IMR-90 (cell line): ENCODE results near the gene ABTB2. TPM values are rescaled to one million over a fixed set of nuclear protein-coding genes. Genes with fewer than 3 reads are reported as not detected.

Experiments
- ATAC-seq: fragments of 200-7000 bp; cut with Tn5 transposase; 2 replicates; pipeline ENCODE4 v1.9.1; 2020; ENCODE audit warnings: low read depth, mild to moderate bottlenecking, moderate library complexity
- BruUV-seq: library from RNA; stranded (reverse); fragments of 400-500 nt; replicated peaks from 2 replicates; lab custom pipeline; 2021; lab: Mats Ljungman, UMichigan
- CTCF ChIA-PET: fragments of 300-600 bp; formaldehyde crosslinking; extraction: SDS; loops from one replicate; lab custom pipeline; 2021; ENCODE audit warnings: antibody characterized with exemption; lab: Yijun Ruan, JAX
- POLR2A ChIA-PET: fragments of 300-600 bp; sonication (Branson Sonifier 250); formaldehyde crosslinking; loops from one replicate; lab custom pipeline; 2022; ENCODE audit warnings: antibody characterized with exemption; ENCODE audit not compliant: unreplicated experiment; lab: Charles Lee
- DNase-seq: peaks from one replicate; pipeline ENCODE4 v3.0.0; 2013
- H2AFZ ChIP-seq: replicated peaks from 2 replicates; pipeline ENCODE3; 2013; ENCODE audit warnings: low read length, mild to moderate bottlenecking; ENCODE audit not compliant: poor library complexity
- H2AK5ac ChIP-seq: 2 replicates; pipeline ENCODE4 v1.6.1; 2013; ENCODE audit warnings: low read depth, low read length, inconsistent platforms
- H2AK9ac ChIP-seq: replicated peaks from 2 replicates; pipeline ENCODE3; 2013; ENCODE audit warnings: mild to moderate bottlenecking, low read depth, low read length, moderate library complexity; ENCODE audit not compliant: poor library complexity
- H2BK120ac ChIP-seq: 2 replicates; pipeline ENCODE4 v1.6.1; 2013; ENCODE audit warnings: low read depth, low read length, inconsistent platforms
- H2BK15ac ChIP-seq: 3 replicates; pipeline ENCODE4 v1.6.1; 2013; ENCODE audit warnings: low read depth, low read length, inconsistent platforms
- H2BK20ac ChIP-seq: 2 replicates; pipeline ENCODE4 v1.6.1; 2013; ENCODE audit warnings: low read depth, mild to moderate bottlenecking, inconsistent platforms, low read length, moderate library complexity
- H2BK5ac ChIP-seq: 2 replicates; pipeline ENCODE4 v1.6.1; 2013; ENCODE audit warnings: mild to moderate bottlenecking, low read depth, low read length, inconsistent platforms; ENCODE audit not compliant: poor library complexity, severe bottlenecking
- H3K14ac ChIP-seq: replicated peaks from 2 replicates; pipeline ENCODE4 v1.6.1; 2013; ENCODE audit warnings: low read depth, low read length, inconsistent platforms
- H3K18ac ChIP-seq: 2 replicates; pipeline ENCODE4 v1.6.1; 2013; ENCODE audit warnings: low read depth, low read length, control low read depth
- H3K23ac ChIP-seq: 2 replicates; pipeline ENCODE4 v1.6.1; 2013; ENCODE audit warnings: low read depth, low read length, inconsistent platforms
- H3K27ac ChIP-seq: 2 replicates; pipeline ENCODE4 v1.5.1; 2013; ENCODE audit warnings: mild to moderate bottlenecking, control low read depth, low read length; ENCODE audit not compliant: insufficient read depth
- H3K27me3 ChIP-seq: 2 replicates; pipeline ENCODE4 v1.6.1; 2013; ENCODE audit warnings: low read length; ENCODE audit not compliant: control insufficient read depth, insufficient read depth
- H3K36me3 ChIP-seq: 2 replicates; pipeline ENCODE4 v1.6.1; 2013; ENCODE audit warnings: low read length, mixed read lengths; ENCODE audit not compliant: control insufficient read depth, insufficient read depth
- H3K4ac ChIP-seq: 2 replicates; pipeline ENCODE4 v1.6.1; 2013; ENCODE audit warnings: low read depth, low read length, inconsistent platforms
- H3K4me1 ChIP-seq: 2 replicates; pipeline ENCODE4 v1.6.1; 2013; ENCODE audit warnings: low read length, mixed read lengths; ENCODE audit not compliant: control insufficient read depth, insufficient read depth
- H3K4me2 ChIP-seq: 2 replicates; pipeline ENCODE4 v1.6.1; 2013; ENCODE audit warnings: low read depth, mild to moderate bottlenecking, control low read depth, low read length, moderate library complexity
- H3K4me3 ChIP-seq: 2 replicates; pipeline ENCODE4 v1.5.1; 2013; ENCODE audit warnings: low read depth, mild to moderate bottlenecking, control low read depth, low read length, moderate library complexity; ENCODE audit not compliant: insufficient read depth
- H3K56ac ChIP-seq: 2 replicates; pipeline ENCODE4 v1.6.1; 2013; ENCODE audit warnings: low read length, inconsistent platforms; ENCODE audit not compliant: insufficient read depth; ENCODE audit errors: extremely low read depth
- H3K79me1 ChIP-seq, 2 experiments: 2 replicates each; pipeline ENCODE4 v1.6.1; 2013; ENCODE audit warnings: low read length in 2 of 2, inconsistent platforms in 1 of 2, low read depth in 1 of 2
- H3K9ac ChIP-seq: 2 replicates; pipeline ENCODE4 v1.6.1; 2013; ENCODE audit warnings: low read depth, low read length, control low read depth
- H3K9me1 ChIP-seq: 2 replicates; pipeline ENCODE4 v1.6.1; 2013; ENCODE audit warnings: low read length, inconsistent platforms; ENCODE audit not compliant: insufficient read depth
- H3K9me3 ChIP-seq: 2 replicates; pipeline ENCODE4 v1.6.1; 2013; ENCODE audit warnings: low read length; ENCODE audit not compliant: control insufficient read depth, insufficient read depth
- H4K20me1 ChIP-seq: 2 replicates; pipeline ENCODE4 v1.6.1; 2013; ENCODE audit warnings: low read length, inconsistent platforms; ENCODE audit not compliant: insufficient read depth
- H4K5ac ChIP-seq: 2 replicates; pipeline ENCODE4 v1.6.1; 2013; ENCODE audit warnings: mild to moderate bottlenecking, low read depth, low read length, control low read depth
- H4K8ac ChIP-seq, 2 experiments: 2 replicates each; pipeline ENCODE4 v1.6.1; 2013; ENCODE audit warnings: low read depth in 2 of 2, low read length in 2 of 2, control low read depth in 1 of 2, inconsistent platforms in 1 of 2
- H4K91ac ChIP-seq: 2 replicates; pipeline ENCODE4 v1.6.1; 2013; ENCODE audit warnings: low read depth, low read length, inconsistent platforms; ENCODE audit not compliant: insufficient read depth
- BHLHE40 ChIP-seq: fragments of 150-350 bp; IDR thresholded peaks from 2 replicates; pipeline ENCODE4 v1.6.1; 2016; ENCODE audit warnings: mild to moderate bottlenecking, low read depth, low read length
- MAFK ChIP-seq: IDR thresholded peaks from 2 replicates; pipeline ENCODE4 v1.6.1; 2012; ENCODE audit warnings: low read depth, low read length, improper control_type of control experiment
- RAD21 ChIP-seq: IDR thresholded peaks from 2 replicates; pipeline ENCODE4 v1.6.1; 2012; ENCODE audit warnings: low read length, improper control_type of control experiment
- WGBS, 2 experiments: methylation state at CpG; one replicate each; pipeline versions ENCODE4 v1.1.5 to v1.1.7; 2013; ENCODE audit warnings: missing lambda C conversion rate in 2 of 2; ENCODE audit not compliant: insufficient read length in 1 of 2; ENCODE audit errors: extremely low coverage in 2 of 2; 5-methylcytosine and 5-hydroxymethylcytosine counted together
- dilution Hi-C: fragments of 300-500 bp; cut with HindIII; formaldehyde crosslinking; loops from one replicate; pipeline ENCODE4 v1.14.3; 2018; ENCODE audit warnings: low sequenced_read_pairs; ENCODE audit not compliant: unreplicated experiment
- in situ Hi-C: fragments of 300-500 bp; cut with MboI; formaldehyde crosslinking; loops from 3 replicates; pipeline ENCODE4 v1.14.3; 2019; ENCODE audit warnings: low sequenced_read_pairs, inconsistent platforms, mixed read lengths
- intact Hi-C: fragments of 100-400 bp; cut with micrococcal nuclease; formaldehyde crosslinking; loops from 2 replicates; pipeline ENCODE4 v1.10.0; 2022
- polyA plus RNA-seq, 3 experiments: library from polyadenylated mRNA; depleted of rRNA; stranded (reverse); fragments of >200 nt; gene quantifications; 2 replicates each; pipeline ENCODE4 v1.2.3, GENCODE V29; 2012; ENCODE audit warnings: low replicate concordance in 1 of 3
- total RNA-seq: library from RNA; depleted of rRNA; stranded (reverse); fragments of >200 nt; gene quantifications from 2 replicates; pipeline ENCODE4 v1.2.3, GENCODE V29; 2012

Gene ABTB2
- total and polyA plus RNA-seq, 2 of the 4 experiments (the other 2 are of a cell fraction): 0.18 to 2.0 TPM

DNA sequence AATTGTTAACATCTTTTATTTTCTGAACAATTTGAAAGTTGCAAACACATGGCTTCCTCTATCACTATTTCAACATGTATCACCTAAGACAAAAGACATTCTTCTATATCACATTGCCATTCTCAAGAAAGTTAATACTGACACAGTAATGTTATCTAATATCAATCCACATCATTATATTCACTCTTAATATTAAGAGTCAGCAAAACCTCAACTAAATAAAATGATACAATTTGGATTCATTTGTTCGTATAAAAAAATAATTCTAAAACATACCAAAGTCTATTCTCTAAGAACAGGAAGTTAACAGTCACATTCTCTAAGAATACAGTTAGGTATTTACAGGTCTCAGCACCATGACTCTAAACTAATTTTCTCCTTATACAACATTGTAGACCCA is 52.0 kb downstream of the ABTB2 start:
- BruUV-seq: no TSS peak
- no peak overlapping the region for H2AFZ ChIP-seq
- no peaks in the 10 kb centered on the region; a peak in 1 of 4 replicates for H3K79me1 ChIP-seq
- H2BK120ac ChIP-seq: no peak overlapping the region
- H3K9me1 ChIP-seq: peaks cover 15% of the 10 kb centered on the region
- no peaks in the 10 kb centered on the region for H3K9me3 ChIP-seq
- peaks cover 12% of the 10 kb centered on the region; the same call in 1 of the 2 replicates for H4K20me1 ChIP-seq
- DNase-seq: no peak
- no peak for TF ChIP-seq BHLHE40
- no peak for TF ChIP-seq RAD21
- peak; percentile 8; the same call in 1 of the 2 replicates for TF ChIP-seq MAFK
- no peak overlapping the region for H3K18ac ChIP-seq
- ChIA-PET POLR2A (no interaction called here), CTCF (interaction anchor here (0.6 kb wide), 1 partner anchor 175 kb away, joined by 7 read pairs; no protein-coding TSS in a partner anchor)
- intact Hi-C loops: no loop called here
- no peaks in the 10 kb centered on the region for H3K36me3 ChIP-seq
- no peak overlapping the region for H2AK5ac ChIP-seq
- no peak overlapping the region for H2BK15ac ChIP-seq
- H3K4me3 ChIP-seq: no peak overlapping the region
- H2BK5ac ChIP-seq: no peak overlapping the region
- no CpG with 5 or more reads among the region's 1 CpG for WGBS, 2 experiments
- H4K91ac ChIP-seq: no peak overlapping the region
- dilution Hi-C loops: no loop called here
- no peak overlapping the region for H3K4ac ChIP-seq
- no peak overlapping the region for H3K23ac ChIP-seq
- H3K56ac ChIP-seq: no peak overlapping the region
- H3K4me1 ChIP-seq: peaks cover 13% of the 10 kb centered on the region
- no peak for ATAC-seq
- H4K8ac ChIP-seq: no peak overlapping the region
- H2BK20ac ChIP-seq: no peak overlapping the region
- no peak overlapping the region for H3K14ac ChIP-seq
- in situ Hi-C loops: no loop called here
- no peak overlapping the region for H3K4me2 ChIP-seq
- H4K5ac ChIP-seq: no peak overlapping the region
- no peak overlapping the region for H3K9ac ChIP-seq
- H3K27ac ChIP-seq: no peak overlapping the region
- H2AK9ac ChIP-seq: no peak overlapping the region
- H3K27me3 ChIP-seq: peaks cover 10% of the 10 kb centered on the region; the same call in 1 of the 2 replicates
